Testis (tissue), 2 donors: ENCODE results near the gene EEF1AKMT2.

ENCODE experiments used
- CTCF ChIP-seq, 3 experiments: fragments of 450-650 bp in 2 of 3; fragments of 200-600 bp in 1 of 3; sonication (generic) in 1 of 3; IDR thresholded peaks; one replicate each; pipeline ENCODE4 v1.5.1; 2016 to 2019; ENCODE audit warnings: antibody characterized with exemption in 3 of 3, mild to moderate bottlenecking in 2 of 3, moderate library complexity in 1 of 3
- POLR2A ChIP-seq: fragments of 450-650 bp; IDR thresholded peaks from one replicate; pipeline ENCODE4 v1.6.1; 2017; ENCODE audit warnings: antibody characterized with exemption, mild to moderate bottlenecking, moderate library complexity

DNA sequence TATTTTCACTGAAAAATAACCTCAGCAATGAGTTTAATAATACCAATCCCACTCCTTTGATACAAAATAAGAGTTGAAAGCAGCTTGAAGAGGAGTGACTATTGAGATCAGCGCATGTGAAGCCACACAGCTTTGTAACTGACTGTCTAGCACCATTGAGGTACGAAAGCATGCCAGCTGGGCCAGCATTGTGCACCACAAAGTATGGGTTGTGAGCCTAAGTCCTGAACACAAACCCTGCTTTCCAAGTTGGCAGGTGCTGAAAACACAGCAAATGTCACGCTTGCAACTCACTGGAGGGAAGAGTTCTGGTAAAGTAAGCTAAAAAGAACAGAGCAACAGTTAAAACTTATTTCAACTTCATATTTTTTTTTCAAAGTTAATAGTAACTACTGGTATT lies 43.5 kb downstream of the EEF1AKMT2 start:
- TF ChIP-seq CTCF (IDR thresholded peaks at IDR 0.05) (no peak), POLR2A (no peak)
